ENCODE data around the gene PXMP4.

DNA sequence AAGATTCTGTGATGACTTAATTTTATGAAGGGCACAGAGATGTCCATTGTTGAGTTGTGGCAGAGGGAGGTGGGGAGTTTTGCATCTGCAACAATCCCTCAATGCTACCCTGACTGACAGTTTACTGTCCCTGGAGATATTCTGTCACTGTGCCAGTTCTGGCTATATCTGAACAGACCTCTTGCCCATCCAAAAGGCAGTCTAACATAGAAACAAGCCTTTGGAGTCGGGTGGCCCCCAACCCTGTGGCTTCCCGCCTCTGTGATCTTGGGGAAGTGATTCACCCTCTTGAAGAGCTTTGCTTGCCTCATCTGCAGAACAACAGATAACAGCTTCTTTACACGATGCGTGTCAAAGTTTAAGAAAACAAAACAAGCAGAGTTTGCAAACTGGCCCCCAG, 30.1 kb downstream of the PXMP4 start:
- no peak for TF ChIP-seq EZH2 (IDR thresholded peaks at IDR 0.05)
- no peak for TF ChIP-seq POLR2AphosphoS5 (IDR thresholded peaks at IDR 0.05; ENCODE audit: borderline replicate concordance, low read depth, low read length)
- no peak for TF ChIP-seq FOXP2 (optimal IDR thresholded peaks at IDR 0.05; ENCODE audit: control extremely low read depth, extremely low read length, insufficient read depth)
